A673 (cell line): ENCODE data around the gene CYB5A.

Experiments used
- EZH2 ChIP-seq: fragments of 200-600 bp; sonication (generic); IDR thresholded peaks from 2 replicates; pipeline ENCODE4 v1.6.1; 2017; ENCODE audit warnings: borderline replicate concordance, low read depth, mild to moderate bottlenecking, mixed read lengths, antibody characterized with exemption, low read length; ENCODE audit not compliant: poor library complexity, severe bottlenecking
- TF ChIP-seq, protein P1 (sequence below): fragments of 300-800, 200-600 bp; sonication (generic); conservative IDR thresholded peaks from 2 replicates; pipeline ENCODE4 v1.5.1; 2017; ENCODE audit warnings: low read depth, mild to moderate bottlenecking, antibody characterized with exemption, low read length, moderate library complexity, mixed read lengths

DNA sequence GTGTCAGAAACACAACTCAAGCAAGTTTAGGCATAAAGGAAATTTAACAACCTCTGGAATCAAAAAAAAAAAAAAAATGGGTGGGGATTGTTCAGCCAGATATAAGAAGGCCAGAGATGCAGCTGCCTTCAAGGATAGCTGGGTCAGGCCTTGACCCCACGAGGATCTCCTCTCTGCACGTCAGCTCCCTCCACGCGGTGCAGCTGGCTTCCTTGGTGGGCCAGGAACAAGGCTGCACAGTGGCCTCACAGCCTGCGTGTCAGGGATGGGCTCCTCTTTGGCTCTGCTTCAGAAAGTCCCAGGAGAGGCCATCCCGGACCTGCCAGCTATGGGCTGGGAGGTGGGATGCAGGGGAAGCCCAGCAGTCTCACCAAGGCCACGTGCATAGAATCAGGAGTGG lies 88.0 kb downstream of the CYB5A start:
- TF ChIP-seq, protein P1, sequence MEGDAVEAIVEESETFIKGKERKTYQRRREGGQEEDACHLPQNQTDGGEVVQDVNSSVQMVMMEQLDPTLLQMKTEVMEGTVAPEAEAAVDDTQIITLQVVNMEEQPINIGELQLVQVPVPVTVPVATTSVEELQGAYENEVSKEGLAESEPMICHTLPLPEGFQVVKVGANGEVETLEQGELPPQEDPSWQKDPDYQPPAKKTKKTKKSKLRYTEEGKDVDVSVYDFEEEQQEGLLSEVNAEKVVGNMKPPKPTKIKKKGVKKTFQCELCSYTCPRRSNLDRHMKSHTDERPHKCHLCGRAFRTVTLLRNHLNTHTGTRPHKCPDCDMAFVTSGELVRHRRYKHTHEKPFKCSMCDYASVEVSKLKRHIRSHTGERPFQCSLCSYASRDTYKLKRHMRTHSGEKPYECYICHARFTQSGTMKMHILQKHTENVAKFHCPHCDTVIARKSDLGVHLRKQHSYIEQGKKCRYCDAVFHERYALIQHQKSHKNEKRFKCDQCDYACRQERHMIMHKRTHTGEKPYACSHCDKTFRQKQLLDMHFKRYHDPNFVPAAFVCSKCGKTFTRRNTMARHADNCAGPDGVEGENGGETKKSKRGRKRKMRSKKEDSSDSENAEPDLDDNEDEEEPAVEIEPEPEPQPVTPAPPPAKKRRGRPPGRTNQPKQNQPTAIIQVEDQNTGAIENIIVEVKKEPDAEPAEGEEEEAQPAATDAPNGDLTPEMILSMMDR: no peak
- TF ChIP-seq EZH2: no peak
